ENCODE measurements around the gene CCDC141. TPM values are rescaled to one million over a fixed set of nuclear protein-coding genes. Genes with fewer than 3 reads are reported as not detected.

The CCDC141 gene
- total RNA-seq, 1 donor, result not detected

DNA sequence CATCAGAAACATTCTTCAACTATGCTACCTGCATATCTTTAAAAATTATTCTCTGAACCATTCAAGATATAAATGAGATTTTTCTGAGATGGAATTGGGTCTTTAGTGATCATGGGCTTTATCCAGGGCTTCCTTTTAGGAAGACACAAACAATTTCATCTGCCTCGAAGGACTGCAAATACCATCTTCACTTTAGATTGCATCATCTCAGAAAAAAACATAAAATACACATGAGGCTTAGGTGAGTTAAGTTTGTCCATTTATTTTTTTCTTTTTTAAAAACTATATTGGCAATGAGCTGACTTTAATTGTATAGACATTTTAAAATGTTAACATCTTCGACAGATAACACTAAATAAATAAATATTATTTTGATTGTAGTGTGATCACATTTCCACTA is 262.8 kb downstream of the CCDC141 start:
- no peak overlapping the region for H2AFZ ChIP-seq (ENCODE audit: low read length)
- no peak for DNase-seq (ENCODE audit: insufficient read length, low spot score, missing footprints)
- no peak overlapping the region for H3K4me2 ChIP-seq (ENCODE audit: insufficient read depth, low read length)
- H3K36me3 ChIP-seq (ENCODE audit: insufficient read depth, low read length), result no peaks in the 10 kb centered on the region
- H3K4me3 ChIP-seq (ENCODE audit: insufficient read depth, low read length), result no peak overlapping the region
- TF ChIP-seq CTCF (IDR thresholded peaks at IDR 0.05; ENCODE audit: extremely low read depth, low read depth, low read length), result no peak
- no peaks in the 10 kb centered on the region for H3K27me3 ChIP-seq (ENCODE audit: insufficient read depth, low read length)
- H3K9me3 ChIP-seq (ENCODE audit: low read depth, low read length), result no peaks in the 10 kb centered on the region
- no peaks in the 10 kb centered on the region for H3K79me2 ChIP-seq (ENCODE audit: insufficient read depth, low read length)
- H4K20me1 ChIP-seq (ENCODE audit: insufficient read depth, low read length), result no peaks in the 10 kb centered on the region
- no peak overlapping the region for H3K27ac ChIP-seq (ENCODE audit: low read depth, low read length)
- H3K4me1 ChIP-seq (ENCODE audit: insufficient read depth, low read length), result no peaks in the 10 kb centered on the region

- no peak overlapping the region for H3K4me2 ChIP-seq (ENCODE audit: insufficient read depth, low read length)
- H3K4me3 ChIP-seq (ENCODE audit: insufficient read depth, low read length), result no peak overlapping the region
- H3K9me3 ChIP-seq (ENCODE audit: low read depth, low read length), result no peaks in the 10 kb centered on the region
- no peak for DNase-seq (ENCODE audit: insufficient read length, low spot score, missing footprints)
- no peak for TF ChIP-seq CTCF (IDR thresholded peaks at IDR 0.05; ENCODE audit: extremely low read depth, low read depth, low read length)
- no peaks in the 10 kb centered on the region for H3K4me1 ChIP-seq (ENCODE audit: insufficient read depth, low read length)
- H3K79me2 ChIP-seq (ENCODE audit: insufficient read depth, low read length), result no peaks in the 10 kb centered on the region
- no peaks in the 10 kb centered on the region for H3K27me3 ChIP-seq (ENCODE audit: insufficient read depth, low read length)
- H3K36me3 ChIP-seq (ENCODE audit: insufficient read depth, low read length), result no peaks in the 10 kb centered on the region
- no peaks in the 10 kb centered on the region for H4K20me1 ChIP-seq (ENCODE audit: insufficient read depth, low read length)
- H3K27ac ChIP-seq (ENCODE audit: low read depth, low read length), result no peak overlapping the region
- no peak overlapping the region for H2AFZ ChIP-seq (ENCODE audit: low read length)
Observed at GRCh38 chr2:178783889-178784288, 266.0 kb downstream of the CCDC141 start.

- Histone ChIP-seq H3K9me3 (ENCODE audit: low read depth, low read length) (no peaks in the 10 kb centered on the region), H2AFZ (ENCODE audit: low read length) (no peak overlapping the region), H3K4me3 (ENCODE audit: insufficient read depth, low read length) (no peak overlapping the region), H3K36me3 (ENCODE audit: insufficient read depth, low read length) (no peaks in the 10 kb centered on the region), H3K4me2 (ENCODE audit: insufficient read depth, low read length) (no peak overlapping the region), H4K20me1 (ENCODE audit: insufficient read depth, low read length) (no peaks in the 10 kb centered on the region), H3K4me1 (ENCODE audit: insufficient read depth, low read length) (no peaks in the 10 kb centered on the region), H3K27me3 (ENCODE audit: insufficient read depth, low read length) (no peaks in the 10 kb centered on the region), H3K27ac (ENCODE audit: low read depth, low read length) (no peak overlapping the region), H3K79me2 (ENCODE audit: insufficient read depth, low read length) (no peaks in the 10 kb centered on the region)
- DNase-seq (ENCODE audit: insufficient read length, low spot score, missing footprints), result no peak
- no peak for TF ChIP-seq CTCF (IDR thresholded peaks at IDR 0.05; ENCODE audit: extremely low read depth, low read depth, low read length)
Observed at GRCh38 chr2:178782236-178782635, 267.7 kb downstream of the CCDC141 start.

Other genes with a start within 250 kb of the CCDC141 start
- under 0.01 TPM in 2 replicates for gene TTN, start 242.7 kb downstream of the CCDC141 start, total RNA-seq
- gene SESTD1, start 214.7 kb upstream of the CCDC141 start, total RNA-seq, result 45.1 and 51.0 TPM in 2 replicates